Measurements from ENCODE around the gene PDZRN4.
"Not testable (repeated sequence)": the region's sequence is repeated elsewhere in the genome, so short reads cannot be mapped to it uniquely, and the experiment has no call there.

Gene PDZRN4

DNA sequence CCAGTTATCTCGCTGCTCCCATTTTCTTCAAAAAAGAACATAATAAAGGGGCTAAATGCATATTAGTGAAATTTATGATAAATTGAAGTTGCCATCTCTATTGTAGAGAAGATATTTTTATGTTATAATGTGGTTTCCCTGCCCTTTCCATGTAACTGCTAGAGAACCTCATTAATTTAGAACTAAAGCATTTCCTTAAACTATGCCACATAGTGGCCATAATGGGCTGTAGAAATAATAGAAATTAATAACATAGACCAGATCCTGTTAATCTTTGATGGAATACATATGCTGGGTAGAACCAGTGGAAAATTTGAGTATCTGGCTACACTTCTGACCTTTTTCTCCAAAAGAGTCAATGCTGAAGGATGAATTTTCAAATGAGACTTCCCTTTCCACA, 376.7 kb downstream of the PDZRN4 start:
- no peak for DNase-seq (ENCODE audit: low spot score)

GRCh38 chr12:41566703-41567102, 378.6 kb downstream of the PDZRN4 start:
- no peak for DNase-seq (ENCODE audit: low spot score)

DNA sequence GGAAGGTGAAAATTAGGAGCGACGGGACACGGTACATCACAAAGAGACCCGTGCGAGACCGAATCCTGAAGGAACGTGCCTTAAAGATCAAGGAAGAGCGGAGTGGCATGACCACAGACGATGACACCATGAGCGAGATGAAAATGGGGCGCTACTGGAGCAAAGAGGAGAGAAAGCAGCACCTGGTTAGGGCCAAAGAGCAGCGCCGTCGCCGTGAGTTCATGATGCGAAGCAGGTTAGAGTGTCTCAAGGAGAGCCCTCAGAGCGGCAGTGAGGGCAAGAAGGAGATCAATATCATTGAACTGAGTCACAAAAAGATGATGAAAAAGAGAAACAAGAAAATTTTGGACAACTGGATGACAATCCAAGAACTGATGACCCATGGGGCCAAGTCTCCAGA, 385.3 kb downstream of the PDZRN4 start:
- no peak for DNase-seq (ENCODE audit: low spot score)

DNA sequence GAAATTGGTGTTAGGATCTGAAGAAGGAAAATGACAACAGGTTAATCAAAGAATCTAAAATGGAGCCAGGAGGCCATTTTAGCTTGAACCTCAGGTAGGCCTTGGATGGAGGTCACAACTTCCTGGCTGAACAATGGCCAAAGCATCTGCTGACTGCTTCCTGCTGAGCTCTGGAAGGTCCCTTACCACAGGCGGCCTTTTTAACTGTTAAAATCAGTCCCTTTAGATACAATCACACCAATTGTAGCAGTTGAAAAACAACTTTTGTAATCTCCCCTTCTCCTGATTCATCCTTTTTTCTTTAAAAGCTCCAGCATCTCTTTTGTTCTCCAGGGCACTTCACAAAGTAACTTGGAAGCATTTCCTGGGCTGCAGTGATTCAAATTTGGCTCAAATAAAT, 388.8 kb downstream of the PDZRN4 start:
- no peak for DNase-seq (ENCODE audit: low spot score)

GRCh38 chr12:41577995-41578394, 389.9 kb downstream of the PDZRN4 start:
- DNase-seq (ENCODE audit: low spot score) = no peak

DNA sequence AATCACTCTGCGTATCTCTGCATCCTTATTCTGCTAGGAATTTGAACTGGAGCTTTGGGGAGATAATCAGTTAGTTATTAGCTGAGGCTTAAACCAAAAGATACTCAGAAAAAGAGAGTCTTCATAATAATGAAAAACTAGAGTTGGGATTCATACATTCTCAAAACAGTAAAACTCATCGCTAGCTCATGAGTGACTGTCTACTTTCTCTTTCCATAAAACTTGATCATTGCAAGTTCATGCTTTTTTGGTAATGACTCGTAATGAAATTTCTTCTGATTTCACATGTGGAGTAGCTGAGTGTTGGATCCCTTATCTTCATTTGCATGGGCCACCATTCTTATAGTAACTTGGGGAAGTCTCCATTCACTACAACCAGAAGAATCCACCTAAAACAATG, 397.7 kb downstream of the PDZRN4 start:
- DNase-seq (ENCODE audit: low spot score) = no peak

GRCh38 chr12:41587574-41587973, 399.5 kb downstream of the PDZRN4 start:
- DNase-seq (ENCODE audit: low spot score) = no peak

GRCh38 chr12:41589878-41590277, 401.8 kb downstream of the PDZRN4 start:
- DNase-seq (ENCODE audit: low spot score) = no peak

DNA sequence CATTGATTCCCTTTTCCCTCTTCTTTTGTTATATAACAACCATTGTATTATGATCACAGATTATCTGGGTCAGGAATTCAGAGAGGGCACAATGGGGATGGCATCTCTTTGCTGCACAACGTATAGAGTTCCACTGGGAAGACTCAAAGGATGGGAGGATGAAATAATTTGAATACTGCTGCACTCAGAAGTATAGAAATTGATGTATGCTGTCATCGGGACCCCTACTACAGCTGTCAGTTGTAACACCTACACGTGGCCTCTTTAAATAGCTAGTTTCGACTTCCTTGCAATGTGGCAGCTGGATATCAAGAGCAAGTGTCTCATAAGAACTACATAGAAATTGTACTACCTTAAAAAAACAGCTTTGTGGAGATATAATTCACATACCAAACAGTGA, 408.1 kb downstream of the PDZRN4 start:
- no peak for DNase-seq (ENCODE audit: low spot score)

DNA sequence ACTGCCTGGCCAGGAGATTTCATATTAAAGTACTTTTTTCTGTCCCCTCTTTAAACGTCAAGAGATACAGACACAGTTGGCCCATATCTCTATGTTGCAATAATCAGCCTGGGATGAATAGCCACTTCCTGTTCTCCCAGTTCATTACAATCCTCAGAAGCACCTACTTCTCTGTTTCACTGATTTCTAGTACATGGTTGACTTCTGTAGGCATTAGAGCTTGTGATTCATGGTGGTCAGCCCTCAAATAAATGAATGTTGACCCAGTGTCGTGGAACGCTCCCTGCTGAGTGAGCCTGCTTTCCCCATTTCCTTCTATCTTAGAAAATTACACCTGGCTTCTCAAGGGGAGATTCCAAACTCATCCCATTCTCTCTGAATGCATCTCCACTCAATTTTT, 416.7 kb downstream of the PDZRN4 start:
- no peak for DNase-seq (ENCODE audit: low spot score)

GRCh38 chr12:41605545-41606305, 417.6 kb downstream of the PDZRN4 start:
- no peak for DNase-seq (ENCODE audit: low spot score)

DNA sequence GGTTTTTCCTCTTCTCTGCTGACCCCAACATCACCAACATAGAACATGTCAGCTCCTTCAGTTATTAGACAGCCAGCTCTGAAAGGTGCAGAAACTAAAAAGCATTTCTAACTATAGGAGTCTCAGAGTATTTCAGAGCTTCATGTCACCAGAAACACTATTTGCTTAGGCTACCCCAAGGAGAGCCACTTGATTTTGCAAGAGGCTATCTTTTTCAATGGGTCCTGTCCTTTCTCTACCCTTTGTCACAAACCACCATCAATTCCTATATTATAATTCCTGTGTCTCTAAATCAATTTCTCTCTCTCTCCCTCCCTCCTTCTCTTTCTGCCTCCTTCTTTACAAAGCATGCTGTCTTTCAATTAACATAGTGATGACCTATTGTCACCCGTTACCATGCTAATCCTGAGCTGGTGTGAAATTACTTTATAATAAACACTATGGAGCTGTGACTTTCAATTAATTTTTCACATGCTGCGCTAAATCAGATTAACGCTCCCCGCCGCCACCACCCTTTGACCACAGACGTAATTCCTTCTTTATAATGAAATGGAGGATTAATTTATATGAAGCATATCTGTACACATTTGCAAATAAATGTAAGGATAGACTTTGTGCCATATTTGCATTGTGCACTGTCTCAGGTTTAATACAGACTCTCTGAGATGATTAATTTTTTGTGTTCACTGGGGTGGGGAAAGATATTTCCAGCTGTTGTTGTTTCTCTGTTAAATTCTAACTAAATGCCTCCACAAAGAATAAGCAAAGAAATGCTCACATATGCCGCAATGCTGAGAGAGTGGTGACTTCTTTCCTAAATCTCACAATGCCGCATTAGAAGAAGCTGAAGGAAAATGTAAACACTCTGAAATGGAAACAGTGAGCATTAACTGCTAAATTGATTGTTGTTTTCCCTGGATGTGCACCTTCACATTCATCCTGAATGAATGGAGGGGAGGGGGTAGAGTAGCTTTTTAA, 418.6 kb downstream of the PDZRN4 start:
- no peak for DNase-seq (ENCODE audit: low spot score)

GRCh38 chr12:41612892-41613557, 424.9 kb downstream of the PDZRN4 start:
- no peak for DNase-seq (ENCODE audit: low spot score)

GRCh38 chr12:41615174-41615573, 427.1 kb downstream of the PDZRN4 start:
- DNase-seq (ENCODE audit: low spot score) = not testable (repeated sequence)

- DNase-seq (ENCODE audit: low spot score) = no peak
These were observed 431.6 kb downstream of the PDZRN4 start for GRCh38 chr12:41619705-41620104.

DNA sequence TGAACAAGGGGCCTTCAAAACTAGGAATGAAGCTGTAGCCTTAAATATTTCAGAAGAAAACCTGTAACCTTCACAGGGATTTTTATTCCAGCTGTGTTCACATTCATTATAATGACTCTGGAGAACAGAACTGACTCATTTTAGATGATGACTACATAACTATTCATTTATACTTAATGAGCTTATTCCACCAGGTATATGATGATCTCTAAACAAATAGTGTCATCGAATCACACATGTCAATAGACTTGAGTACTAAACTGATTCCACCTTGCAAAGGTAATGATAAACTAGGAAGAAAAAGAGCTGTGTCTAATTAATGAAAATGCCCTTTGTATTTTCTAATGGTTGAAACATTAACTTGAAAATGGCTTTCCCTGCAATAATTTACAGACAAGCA, 433.2 kb downstream of the PDZRN4 start:
- no peak for DNase-seq (ENCODE audit: low spot score)
